HG03521 (cell line): ENCODE data around the gene SPNS2.

ENCODE experiments used
- ATAC-seq: cut with Tn5 transposase; IDR thresholded peaks from one replicate; pipeline ENCODE4 v1.9.1; 2021; ENCODE audit warnings: mild to moderate bottlenecking, moderate library complexity; ENCODE audit not compliant: unreplicated experiment

The SPNS2 gene

DNA sequence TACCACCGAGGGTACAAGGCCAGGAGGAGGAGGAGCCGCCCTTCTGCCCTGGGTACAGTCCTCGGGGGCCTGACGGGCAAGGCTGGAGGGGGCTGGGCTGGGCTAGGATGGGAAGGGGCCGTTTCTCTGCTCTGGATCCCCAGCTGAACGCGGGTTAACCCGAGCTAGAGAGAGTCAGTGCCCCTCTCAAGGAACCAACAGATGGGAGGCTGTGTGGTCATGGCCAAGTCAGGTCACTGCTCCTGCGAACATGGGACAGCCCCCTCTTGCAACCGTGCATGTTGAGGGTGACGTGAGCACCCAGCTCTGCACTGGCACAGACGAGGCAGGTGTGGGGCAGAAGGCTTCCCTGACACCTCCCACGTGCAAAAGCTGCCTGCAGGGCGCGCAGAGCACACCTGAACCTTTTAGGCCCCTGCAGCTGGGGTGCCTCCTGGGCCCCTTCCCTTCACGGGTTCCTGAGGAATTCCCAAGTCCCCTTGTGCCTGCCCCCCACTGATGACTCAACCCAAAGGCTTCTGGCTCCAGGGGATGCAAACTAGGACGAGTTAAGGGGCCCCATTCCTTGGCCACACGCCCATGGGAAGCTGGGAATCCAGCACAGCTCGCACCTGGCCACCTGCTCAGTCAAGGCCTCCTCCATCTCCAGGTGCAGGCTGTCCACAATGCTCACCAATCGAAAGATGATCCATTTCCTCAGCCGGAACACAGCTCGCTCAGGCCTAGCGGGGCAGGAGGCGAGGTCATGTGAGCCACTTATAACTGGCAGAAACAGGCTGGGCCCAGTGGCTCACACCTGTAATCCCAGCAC, 50.2 kb downstream of the SPNS2 start:
- ATAC-seq: no peak

- ATAC-seq: no peak
Observed at GRCh38 chr17:4549781-4550533, 51.3 kb downstream of the SPNS2 start.

DNA sequence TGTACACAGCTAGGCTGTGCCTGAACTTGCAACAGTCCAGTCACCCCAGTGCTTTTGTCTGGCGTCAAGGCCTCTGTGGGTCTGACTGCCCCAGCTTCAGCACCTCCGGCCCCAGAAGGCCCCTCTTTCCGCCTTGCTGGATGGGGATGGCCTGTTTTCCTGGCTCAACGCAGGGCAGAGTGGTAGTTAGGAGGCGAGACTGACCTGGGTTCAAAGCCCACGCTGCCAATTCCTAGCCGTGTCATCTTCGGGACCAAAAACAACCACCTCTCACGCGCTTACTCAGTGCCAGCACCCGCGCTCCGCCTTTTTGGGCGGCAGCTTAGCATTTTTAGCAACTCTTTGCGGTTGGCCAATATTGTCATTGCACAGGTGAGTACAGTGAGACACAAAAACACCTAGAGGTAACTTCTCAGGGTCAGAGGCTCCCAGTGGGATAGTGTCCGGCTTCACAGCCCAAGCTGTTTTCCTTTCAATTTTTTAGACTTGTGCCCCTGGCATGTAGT, 51.9 kb downstream of the SPNS2 start:
- ATAC-seq: no peak

- ATAC-seq: no peak
Observed at GRCh38 chr17:4551141-4551540, 52.5 kb downstream of the SPNS2 start.

- no peak for ATAC-seq
Observed at GRCh38 chr17:4551796-4552525, 53.3 kb downstream of the SPNS2 start.

DNA sequence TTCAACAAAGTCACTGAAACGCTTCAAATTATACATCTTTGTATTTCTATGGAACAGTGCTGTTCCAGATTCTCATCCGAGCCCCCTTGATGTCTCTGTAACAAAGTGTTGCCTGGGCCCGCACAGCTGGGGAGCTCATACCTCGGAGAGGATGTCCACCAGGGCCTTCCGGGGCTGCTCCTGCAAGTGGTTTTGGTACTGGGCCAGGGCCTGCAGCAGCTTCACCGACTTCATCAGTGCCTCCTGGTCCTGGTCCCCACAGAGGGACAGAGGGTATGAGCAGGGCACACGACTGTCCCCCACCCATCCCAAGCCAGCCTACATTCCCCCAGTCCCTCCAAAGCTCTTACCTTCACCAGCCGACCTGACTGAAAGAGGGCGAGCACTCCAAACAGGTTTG, 55.0 kb downstream of the SPNS2 start:
- ATAC-seq: no peak

- ATAC-seq: no peak
Observed at GRCh38 chr17:4554441-4554996, 55.8 kb downstream of the SPNS2 start.

GRCh38 chr17:4554997-4555799, 56.5 kb downstream of the SPNS2 start, which contains the start of gene MYBBP1A:
Gene MYBBP1A (minus strand): TSS chr17:4555384. CDS start chr17:4555324, 60 bp downstream.
- peak; percentile 85 for ATAC-seq

DNA sequence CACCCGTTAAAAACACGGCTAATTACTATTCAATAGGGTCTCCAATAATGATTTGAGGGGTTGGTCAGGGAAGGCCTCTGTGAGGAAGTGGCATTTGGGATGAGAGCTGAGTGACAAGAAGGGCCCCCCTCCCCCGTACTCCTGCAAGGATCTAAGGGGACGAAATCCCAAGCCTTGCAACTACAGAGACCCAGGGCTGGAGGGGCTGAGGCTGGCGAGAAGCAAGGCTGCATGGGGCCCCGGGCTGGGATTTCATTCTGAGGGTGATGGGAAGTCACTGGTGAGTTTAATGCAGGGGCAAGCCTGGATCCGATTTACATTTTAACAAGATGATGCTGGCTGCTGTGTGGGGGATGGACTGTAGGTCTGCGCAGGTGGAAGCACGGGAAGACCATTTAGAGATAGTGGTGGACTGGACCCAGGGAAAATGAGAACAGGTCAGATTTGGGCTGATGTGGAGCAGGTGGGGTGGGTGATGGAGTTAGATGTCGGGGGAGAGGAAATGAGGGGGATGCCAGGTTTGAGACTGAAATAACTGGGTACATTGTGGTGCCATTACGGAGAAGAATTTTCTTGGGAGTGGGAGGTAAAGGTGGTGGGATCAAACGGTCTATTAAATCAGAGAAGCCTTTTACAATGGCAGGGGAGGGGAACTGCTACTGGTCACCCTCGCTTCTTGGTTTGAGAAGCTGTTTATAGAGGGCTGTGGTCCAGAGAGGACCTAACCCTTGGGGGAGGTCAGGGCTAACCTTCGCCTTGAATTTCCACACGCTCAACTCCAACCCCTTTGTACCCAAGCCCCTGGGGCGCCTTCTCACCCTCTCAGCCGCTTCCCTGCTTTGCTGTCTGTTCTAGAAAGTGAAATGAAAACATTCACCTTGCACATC, 57.4 kb downstream of the SPNS2 start:
- ATAC-seq: no peak

GRCh38 chr17:4556996-4557395, 58.3 kb downstream of the SPNS2 start:
- ATAC-seq: no peak

DNA sequence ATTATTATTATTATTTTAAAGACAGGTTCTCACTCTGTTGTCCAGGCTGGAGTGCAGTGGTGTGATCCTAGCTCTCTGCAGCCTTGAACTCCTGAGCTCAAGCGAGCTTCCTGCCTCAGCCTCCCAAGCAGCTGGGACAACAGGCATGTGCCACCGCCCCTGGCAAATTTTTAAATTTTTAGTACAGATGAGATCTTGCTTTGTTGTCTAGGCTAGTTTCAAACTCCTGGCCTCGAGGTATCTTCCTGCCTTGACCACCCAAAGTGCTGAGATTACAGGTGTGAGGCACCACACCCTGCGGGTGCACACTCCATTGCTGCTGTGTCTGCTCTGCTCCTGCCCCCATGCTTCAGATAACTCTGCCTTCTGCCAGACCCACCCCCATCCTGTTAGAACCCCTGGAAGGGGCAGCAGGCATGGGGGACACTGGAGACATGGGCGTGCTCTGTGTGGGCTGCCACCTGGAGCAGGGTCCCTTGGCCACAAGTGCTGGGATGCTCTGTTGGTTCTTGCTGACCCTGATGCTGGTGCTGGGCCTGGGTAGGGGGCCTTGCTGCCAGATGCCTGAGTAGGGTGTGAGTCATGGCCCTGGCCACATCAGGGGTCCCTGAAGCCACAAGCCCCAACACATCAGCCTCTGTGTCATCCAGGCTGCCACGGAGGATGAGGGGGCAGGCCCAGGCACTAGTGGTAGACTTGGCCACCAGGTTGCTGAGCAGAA, 59.1 kb downstream of the SPNS2 start:
- no peak for ATAC-seq

GRCh38 chr17:4558347-4558971, 59.8 kb downstream of the SPNS2 start:
- no peak for ATAC-seq

DNA sequence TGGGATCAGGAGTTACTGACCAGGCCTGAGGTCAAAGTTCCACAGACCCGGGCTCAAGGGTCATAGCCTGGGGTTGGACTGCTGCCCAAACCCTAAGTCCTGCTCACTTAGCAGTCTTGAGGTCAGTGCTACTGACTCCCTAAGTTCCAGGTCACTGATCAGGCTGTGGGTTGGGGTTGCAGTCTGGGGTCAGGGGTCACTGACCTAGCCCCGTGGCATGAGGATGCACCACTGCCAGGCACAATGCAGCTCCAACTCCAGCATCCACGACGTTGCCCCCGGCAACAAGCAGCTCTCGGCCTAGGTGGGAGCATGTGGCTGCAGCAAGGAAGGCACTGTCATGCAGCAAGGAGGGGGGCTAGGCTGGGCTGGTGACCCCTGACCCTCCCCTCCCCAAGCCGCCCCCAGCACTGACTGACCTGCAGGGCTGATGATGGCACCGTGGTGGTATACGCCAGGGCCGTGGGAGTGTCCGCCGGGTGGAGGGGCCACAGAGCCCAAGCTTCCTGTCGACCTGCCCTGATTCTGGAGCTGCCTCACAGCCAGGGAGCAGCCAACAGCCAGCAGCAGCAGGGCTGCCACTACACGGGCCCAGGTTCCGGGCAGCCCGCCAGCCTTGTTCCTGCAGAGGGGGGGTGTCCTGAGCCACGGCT, 60.6 kb downstream of the SPNS2 start:
- no peak for ATAC-seq

GRCh38 chr17:4559966-4560365, 61.3 kb downstream of the SPNS2 start:
- ATAC-seq: no peak

- no peak for ATAC-seq
Observed at GRCh38 chr17:4560421-4560820, 61.7 kb downstream of the SPNS2 start, which contains the start of gene GGT6. Gene GGT6 (minus strand): TSS chr17:4560577. CDS start chr17:4560521, 56 bp downstream.

DNA sequence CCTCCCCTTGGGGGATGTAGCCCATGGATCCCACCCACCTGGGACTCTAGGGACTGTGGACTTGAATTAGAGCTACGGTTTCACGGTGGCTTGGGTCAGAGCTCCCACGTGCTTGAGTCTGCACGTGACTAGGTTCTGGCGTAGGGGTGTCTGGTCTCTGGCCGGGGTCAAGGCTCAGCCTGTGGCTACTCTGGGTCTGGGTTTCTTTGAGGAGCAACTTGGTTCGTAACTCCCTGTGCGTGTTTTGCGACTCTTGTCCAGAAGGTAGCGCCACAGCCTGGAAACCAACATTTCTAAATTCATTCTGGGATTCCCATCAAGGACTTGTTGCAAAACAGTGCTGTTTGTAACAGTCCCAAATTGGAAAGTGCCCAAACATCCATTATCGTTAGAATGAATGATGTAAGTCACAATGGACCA, 62.2 kb downstream of the SPNS2 start:
- ATAC-seq: no peak
